ENCODE results near the gene SUPV3L1.
A peak's percentile ranks its signal among the peaks of the same experiment; 100 is the strongest.
"Not testable (repeated sequence)": the region's sequence is repeated elsewhere in the genome, so short reads cannot be mapped to it uniquely, and the experiment has no call there.

The SUPV3L1 gene

GRCh38 chr10:69232736-69233480, 52.9 kb downstream of the SUPV3L1 start:
- peak; percentile 43 for DNase-seq

GRCh38 chr10:69234447-69234846, 54.4 kb downstream of the SUPV3L1 start:
- DNase-seq, result no peak

- peak; percentile 77 for DNase-seq
These were observed 57.6 kb downstream of the SUPV3L1 start for GRCh38 chr10:69237528-69238159.

GRCh38 chr10:69239136-69239535, 59.1 kb downstream of the SUPV3L1 start:
- no peak for DNase-seq

- no peak for DNase-seq
These were observed 59.9 kb downstream of the SUPV3L1 start for GRCh38 chr10:69239816-69240434.

GRCh38 chr10:69240455-69240854, 60.4 kb downstream of the SUPV3L1 start:
- DNase-seq, result no peak

- DNase-seq, result no peak
These were observed 61.5 kb downstream of the SUPV3L1 start for GRCh38 chr10:69241575-69241974.

GRCh38 chr10:69242040-69242851, 62.2 kb downstream of the SUPV3L1 start:
- DNase-seq, result no peak

- no peak for DNase-seq
These were observed 62.8 kb downstream of the SUPV3L1 start for GRCh38 chr10:69242852-69243212.

GRCh38 chr10:69243817-69244216, 63.8 kb downstream of the SUPV3L1 start:
- DNase-seq, result no peak

- DNase-seq, result no peak
These were observed 66.0 kb downstream of the SUPV3L1 start for GRCh38 chr10:69246036-69246435.

GRCh38 chr10:69246581-69247312, 66.7 kb downstream of the SUPV3L1 start:
- DNase-seq, result no peak

GRCh38 chr10:69247313-69247710, 67.3 kb downstream of the SUPV3L1 start:
- no peak for DNase-seq

- no peak for DNase-seq
These were observed 68.2 kb downstream of the SUPV3L1 start for GRCh38 chr10:69248117-69248730.

- no peak for DNase-seq
These were observed 70.0 kb downstream of the SUPV3L1 start for GRCh38 chr10:69250041-69250440.

GRCh38 chr10:69251417-69251816, 71.4 kb downstream of the SUPV3L1 start:
- DNase-seq, result not testable (repeated sequence)

GRCh38 chr10:69253171-69253570, 73.1 kb downstream of the SUPV3L1 start:
- DNase-seq, result no peak

GRCh38 chr10:69254877-69255276, 74.8 kb downstream of the SUPV3L1 start:
- DNase-seq, result no peak

Measured in activated effector memory CD4-positive, alpha-beta T cell treated with Interleukin-2 at 50 U/mL for 16 hours (primary cell).